T1000 (cell line): ENCODE measurements around the gene GABBR2.
"Not testable (repeated sequence)": the region's sequence is repeated elsewhere in the genome, so short reads cannot be mapped to it uniquely, and the experiment has no call there.

ENCODE experiments used
- DNase-seq: peaks from one replicate; lab custom pipeline; 2025; ENCODE audit warnings: mixed read lengths; lab: John Stamatoyannopoulos, UW

GABBR2 gene

GRCh38 chr9:98686961-98687855, 21.5 kb downstream of the GABBR2 start:
- no peak for DNase-seq

DNA sequence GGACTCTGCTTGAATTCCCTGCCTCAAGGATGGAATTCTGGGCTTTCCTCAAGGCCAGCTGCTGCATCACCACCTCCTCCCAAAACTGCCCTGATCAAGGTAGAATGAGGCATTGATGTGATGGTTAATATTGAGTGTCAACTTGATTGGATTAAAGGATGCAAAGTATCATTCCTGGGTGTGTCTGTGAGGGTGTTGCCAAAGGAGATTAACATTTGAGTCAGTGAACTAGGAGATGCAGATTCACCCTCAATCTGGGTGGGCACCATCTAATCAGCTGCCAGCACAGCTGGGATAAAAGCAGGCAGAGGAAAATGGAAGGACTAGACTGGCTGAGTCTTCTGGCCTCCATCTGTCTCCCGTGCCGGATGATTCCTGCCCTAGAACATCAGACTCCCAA, 23.9 kb downstream of the GABBR2 start:
- not testable (repeated sequence) for DNase-seq

DNA sequence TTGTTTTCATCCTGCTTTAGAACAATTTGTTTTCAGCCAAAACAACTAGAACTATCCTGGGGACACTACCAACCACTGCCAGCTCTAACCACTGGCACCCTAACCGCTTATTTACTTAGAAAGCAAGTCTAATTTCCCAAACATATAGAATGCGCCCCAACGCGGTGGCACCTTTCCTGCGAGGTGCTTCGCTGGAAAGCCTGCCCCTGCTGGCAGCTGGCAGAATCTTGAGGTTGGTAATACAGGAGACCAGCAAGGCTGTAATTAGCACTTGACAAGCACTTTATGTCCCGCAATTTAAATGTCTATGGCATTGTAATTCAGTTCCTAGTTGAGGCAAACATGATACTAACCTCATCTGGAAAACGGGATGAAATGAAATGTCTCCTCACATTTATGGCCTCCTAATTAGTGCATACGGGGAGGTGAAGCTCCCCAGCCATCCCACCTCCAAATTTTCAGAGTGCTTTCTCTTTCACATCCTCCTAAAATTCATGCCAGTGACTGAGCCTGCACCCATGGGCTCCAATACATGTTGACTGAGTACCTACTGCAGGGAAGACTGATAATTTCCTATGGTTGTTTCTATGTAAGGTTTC, 30.4 kb downstream of the GABBR2 start:
- DNase-seq, result no peak

- no peak for DNase-seq
Measured at GRCh38 chr9:98673681-98674080, 35.1 kb downstream of the GABBR2 start.

DNA sequence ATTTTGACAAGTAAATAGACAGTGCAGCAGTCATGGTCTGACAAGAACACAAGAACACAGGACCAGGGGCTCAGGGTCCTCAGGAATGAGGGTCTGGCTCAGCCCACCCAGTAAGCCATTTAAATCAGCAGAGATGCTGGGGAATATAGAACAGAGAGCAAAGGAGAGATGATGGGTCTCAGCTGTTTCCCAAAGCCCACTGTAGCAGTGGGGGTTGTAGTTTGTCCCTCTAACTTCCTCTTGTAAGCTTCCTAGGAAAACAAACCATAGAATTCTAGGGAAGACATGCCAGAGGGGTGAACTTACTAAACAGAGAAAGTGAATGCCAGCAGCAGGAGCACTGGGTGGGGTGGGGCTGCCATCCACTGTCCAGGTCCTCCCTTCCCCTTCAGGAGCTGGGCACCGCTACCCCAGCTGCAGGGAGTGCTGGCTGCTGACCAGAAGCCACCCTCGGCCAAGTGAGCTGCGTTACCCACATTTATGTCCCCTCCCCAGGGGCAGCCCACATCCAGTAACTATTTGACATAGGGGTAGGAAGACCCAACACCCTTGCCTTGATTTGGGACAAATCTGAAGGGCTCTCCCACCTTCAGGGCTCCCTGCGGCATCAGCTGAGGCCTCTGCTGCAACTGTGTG, 41.6 kb downstream of the GABBR2 start:
- no peak for DNase-seq

DNA sequence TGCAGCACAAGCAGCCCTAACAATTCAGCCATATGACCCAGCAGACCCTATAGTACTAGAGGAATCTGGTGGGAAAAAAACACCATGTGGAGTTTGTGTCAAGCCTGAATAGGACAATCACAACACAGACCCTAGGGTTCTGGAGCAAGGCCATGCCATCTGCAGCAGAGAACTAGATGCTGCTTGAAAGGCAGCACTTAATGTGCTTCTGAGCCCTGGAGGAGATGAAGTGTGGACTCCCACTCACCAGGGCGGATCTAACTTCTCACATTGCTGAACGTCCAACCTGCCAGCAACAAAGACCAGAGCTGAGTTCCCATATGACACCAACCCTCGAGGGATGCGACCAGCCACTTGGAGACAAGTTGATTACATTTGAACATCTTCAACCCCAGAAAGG, 43.2 kb downstream of the GABBR2 start:
- no peak for DNase-seq

GRCh38 chr9:98660541-98660940, 48.2 kb downstream of the GABBR2 start:
- DNase-seq, result no peak

DNA sequence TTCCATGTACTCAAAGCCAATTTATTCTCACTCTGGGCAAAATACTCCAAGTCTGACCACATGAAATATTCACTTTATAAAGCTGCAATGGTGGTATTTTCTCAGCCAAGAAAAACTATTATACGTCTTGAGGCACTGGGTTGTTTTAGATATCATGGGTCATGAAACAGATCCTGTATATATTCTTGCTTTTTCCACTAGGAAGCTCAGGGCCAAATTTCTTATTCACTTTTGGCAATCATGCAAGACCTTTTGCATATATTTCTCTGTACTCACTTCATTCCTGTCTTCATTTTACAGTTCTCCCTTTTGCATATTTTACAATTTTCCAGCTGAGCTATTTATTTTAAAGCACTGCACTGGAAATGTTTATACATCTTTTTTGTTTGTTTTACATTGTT, 49.8 kb downstream of the GABBR2 start:
- no peak for DNase-seq

DNA sequence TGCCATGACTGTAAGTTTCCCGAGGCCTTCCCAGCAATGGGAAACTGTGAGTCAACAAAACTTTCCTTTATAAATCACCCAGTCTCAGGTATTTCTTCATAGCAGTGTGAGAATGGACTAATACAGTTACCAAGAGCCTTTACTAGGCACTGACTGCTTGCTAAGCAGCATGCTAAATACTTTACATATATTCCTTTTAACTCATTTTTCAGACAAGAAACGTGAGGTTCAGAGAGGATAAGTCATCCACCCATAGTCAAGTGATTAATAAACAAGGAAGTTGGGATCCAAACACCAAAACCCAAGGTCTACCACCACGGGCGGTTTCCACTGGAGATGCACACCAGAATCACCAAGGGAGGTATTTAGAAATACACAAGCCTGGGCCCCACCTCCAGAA, 50.8 kb downstream of the GABBR2 start:
- no peak for DNase-seq

DNA sequence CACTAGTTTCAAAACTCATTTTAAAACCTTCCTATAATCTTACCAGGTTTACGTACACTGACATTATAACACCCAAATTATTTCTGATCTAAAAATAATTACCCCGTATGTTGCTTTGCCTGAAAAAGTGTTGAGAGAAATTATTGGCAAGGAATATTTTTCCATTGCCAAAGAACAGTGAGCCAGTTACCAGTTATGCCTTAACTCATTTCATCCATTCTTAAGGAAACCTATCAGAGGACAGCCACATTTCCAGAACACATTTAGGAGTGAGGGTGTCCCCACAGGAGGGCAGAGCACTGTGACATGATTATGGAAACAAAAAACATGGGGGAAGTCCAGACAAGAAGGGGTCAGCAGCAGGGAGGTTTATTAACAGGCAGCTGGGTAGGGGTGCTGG, 52.2 kb downstream of the GABBR2 start:
- DNase-seq, result no peak

DNA sequence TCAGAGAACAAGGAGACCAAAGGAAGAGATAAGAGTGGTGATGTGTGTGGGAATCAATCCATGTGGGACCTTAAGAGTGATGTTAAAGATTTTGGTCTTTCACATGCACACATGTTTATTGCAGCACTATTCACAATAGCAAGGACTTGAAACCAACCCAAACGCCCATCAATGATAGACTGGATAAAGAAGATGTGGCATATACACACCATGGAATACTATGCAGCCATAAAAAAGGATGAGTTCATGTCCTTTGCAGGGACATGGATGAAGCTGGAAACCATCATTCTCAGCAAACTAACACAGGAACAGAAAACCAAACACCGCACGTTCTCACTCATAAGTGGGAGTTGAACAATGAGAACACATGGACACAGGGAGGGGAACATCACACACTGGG, 53.3 kb downstream of the GABBR2 start:
- DNase-seq, result not testable (repeated sequence)

- no peak for DNase-seq
Measured at GRCh38 chr9:98654247-98654646, 54.5 kb downstream of the GABBR2 start.

GRCh38 chr9:98652741-98653140, 56.0 kb downstream of the GABBR2 start:
- no peak for DNase-seq

DNA sequence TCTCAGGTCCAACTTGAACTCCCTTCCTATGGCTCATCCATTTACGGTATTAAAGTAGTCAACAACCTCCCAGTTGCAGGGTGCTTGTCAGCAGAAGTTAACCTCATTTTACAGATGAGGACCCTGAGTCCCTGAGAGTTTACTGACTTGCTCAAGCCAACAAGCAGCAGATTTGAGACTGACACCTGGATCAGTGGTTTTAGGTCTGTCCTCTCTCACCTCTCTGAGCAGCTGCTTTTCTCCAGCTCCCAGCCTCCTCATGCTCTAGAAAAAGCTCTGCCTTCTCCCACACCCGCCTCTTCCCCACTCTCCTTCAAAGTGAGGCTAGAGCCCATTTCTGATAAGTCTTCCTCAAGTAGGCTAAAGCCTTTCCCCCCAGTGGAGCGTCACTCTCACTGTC, 56.4 kb downstream of the GABBR2 start:
- DNase-seq, result no peak

- no peak for DNase-seq
Measured at GRCh38 chr9:98647236-98647635, 61.5 kb downstream of the GABBR2 start.

DNA sequence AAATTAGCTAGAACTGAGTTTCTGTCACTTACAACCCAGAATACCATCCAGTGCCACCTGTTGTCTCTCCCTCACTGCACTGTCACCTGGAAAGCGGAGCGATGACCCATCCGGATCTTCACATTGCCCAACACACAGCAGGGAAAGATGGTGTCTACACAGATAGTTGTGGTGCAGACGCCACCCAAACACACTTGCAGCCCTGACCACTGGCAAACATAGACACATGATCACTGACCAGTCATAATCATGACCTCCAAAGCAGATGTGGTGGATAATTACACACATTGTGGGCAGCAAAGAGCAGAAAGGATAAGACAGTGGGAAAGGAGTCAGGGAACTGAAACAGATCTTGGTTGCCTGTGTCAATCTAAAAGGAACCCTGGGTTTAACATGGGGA, 64.7 kb downstream of the GABBR2 start:
- DNase-seq, result no peak

GRCh38 chr9:98642661-98643312, 65.9 kb downstream of the GABBR2 start:
- DNase-seq, result no peak

DNA sequence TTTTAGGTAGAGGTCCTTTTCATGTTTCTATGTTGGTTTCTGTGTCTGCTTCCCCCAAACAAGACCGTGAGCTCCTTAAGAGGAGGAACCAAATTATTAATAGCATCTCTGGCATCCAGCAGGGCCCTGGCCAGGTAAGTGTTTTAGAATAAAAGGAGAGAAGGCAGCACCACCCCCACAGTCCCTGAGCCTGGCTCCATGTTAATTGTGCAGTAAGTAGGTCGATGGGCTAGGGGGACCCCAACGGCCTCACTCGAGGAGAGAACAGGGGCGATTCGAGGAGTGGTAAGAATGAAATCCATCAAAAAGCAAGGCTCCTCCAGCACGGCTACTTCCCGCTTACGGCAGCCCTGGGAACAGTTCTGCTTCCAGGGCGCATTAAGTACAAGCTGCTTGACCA, 67.0 kb downstream of the GABBR2 start:
- DNase-seq, result no peak

DNA sequence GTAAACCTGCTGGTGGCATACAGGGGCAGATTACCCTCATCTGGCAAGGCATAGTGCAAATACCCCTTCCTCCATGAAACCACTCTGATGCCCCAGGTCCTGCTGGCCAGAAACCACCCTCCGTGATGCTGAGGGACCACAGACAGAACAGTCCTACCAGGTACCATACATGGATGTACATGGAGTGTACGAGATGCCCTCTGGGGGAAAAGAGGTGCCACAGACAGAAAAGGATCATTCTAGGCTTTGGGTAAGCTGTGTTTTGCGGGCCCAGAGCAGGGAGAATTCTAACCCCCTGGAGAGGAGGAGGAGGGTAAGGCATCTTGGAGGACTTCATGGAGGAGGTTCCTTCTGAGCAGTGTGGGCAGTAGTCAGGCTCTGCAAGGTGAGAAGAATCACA, 68.3 kb downstream of the GABBR2 start:
- no peak for DNase-seq

DNA sequence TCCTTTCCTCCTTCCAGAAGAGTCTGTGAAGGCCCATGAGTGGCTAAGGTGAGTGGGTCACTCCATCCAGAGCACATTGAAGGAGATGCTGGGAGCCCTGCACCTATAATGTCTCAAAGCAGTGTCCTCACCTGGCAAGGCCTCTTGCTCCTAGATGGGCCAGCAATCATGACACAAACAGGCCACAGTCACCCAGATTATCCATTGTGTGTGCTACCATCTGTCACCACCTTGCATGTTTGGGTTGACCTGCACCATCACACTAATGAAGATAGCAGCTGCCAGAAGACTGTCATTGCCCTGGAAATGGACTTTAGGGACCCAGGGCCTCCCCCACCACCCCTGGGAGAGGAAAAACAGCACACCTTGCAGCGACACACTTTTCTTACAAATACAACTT, 69.6 kb downstream of the GABBR2 start:
- DNase-seq, result no peak

DNA sequence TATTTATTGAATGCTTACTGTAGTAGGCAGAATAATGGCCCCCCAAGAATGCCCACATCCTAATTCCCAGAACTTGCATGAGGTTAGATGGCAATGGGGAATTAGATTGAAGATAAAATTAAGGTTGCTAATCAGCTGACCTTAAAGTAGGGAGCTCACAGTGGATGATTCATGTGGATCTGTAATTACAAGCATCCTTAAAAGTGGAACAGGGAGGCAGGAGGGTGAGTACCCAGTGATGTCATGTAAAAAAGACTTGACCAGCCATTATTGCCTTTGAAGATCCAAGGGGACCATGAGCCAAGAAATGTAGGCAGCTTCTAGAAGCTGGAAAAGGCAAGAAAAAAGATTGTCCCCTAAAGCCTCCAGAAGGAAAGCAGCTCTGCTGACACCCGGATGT, 71.4 kb downstream of the GABBR2 start:
- no peak for DNase-seq

GRCh38 chr9:98635374-98635773, 73.4 kb downstream of the GABBR2 start:
- DNase-seq, result no peak
